H1 (cell line): ENCODE measurements around the gene TPRG1L. TPM values are rescaled to one million over a fixed set of nuclear protein-coding genes. Genes with fewer than 3 reads are reported as not detected.
A peak's percentile ranks its signal among the peaks of the same experiment; 100 is the strongest.

Experiments
- CTCF ChIA-PET: fragments of 300-600 bp; sonication (Branson Sonifier 250); formaldehyde crosslinking; loops from one replicate; lab custom pipeline; 2021; ENCODE audit not compliant: partially characterized antibody; lab: Charles Lee
- POLR2A ChIA-PET: fragments of 300-600 bp; sonication (Branson Sonifier 250); formaldehyde crosslinking; loops from one replicate; lab custom pipeline; 2021; ENCODE audit warnings: inconsistent platforms; ENCODE audit not compliant: partially characterized antibody; lab: Charles Lee
- DNase-seq, 2 experiments: peaks; one replicate each; pipeline versions ENCODE4 v3.0.0 to v3.0.0-alpha.2; 2010 to 2022; ENCODE audit warnings: low spot score in 2 of 2, low read depth in 1 of 2, mixed read lengths in 1 of 2
- FAIRE-seq: peaks from 2 replicates; lab custom pipeline; 2011; peaks lifted over from hg19 to GRCh38; lab: Jason Lieb, UNC
- H2AFZ ChIP-seq: 2 replicates; pipeline ENCODE4 v1.8.1; 2012; ENCODE audit warnings: low read length, inconsistent platforms
- H2AK5ac ChIP-seq: 2 replicates; pipeline ENCODE4 v1.6.1; 2013; ENCODE audit warnings: low read depth, low read length
- H2BK120ac ChIP-seq: replicated peaks from 2 replicates; pipeline ENCODE3; 2013; ENCODE audit warnings: low read depth, low read length, inconsistent platforms
- H2BK12ac ChIP-seq: 2 replicates; pipeline ENCODE4 v1.6.1; 2013; ENCODE audit warnings: low read depth, low read length
- H2BK15ac ChIP-seq: 2 replicates; pipeline ENCODE4 v1.6.1; 2013; ENCODE audit warnings: low read length
- H2BK20ac ChIP-seq: 2 replicates; pipeline ENCODE4 v1.6.1; 2013; ENCODE audit warnings: low read length
- H2BK5ac ChIP-seq: 2 replicates; pipeline ENCODE4 v1.6.1; 2013; ENCODE audit warnings: low read depth, low read length
- H3K14ac ChIP-seq: 2 replicates; pipeline ENCODE4 v1.6.1; 2013; ENCODE audit warnings: inconsistent platforms; ENCODE audit not compliant: insufficient read length
- H3K18ac ChIP-seq: 2 replicates; pipeline ENCODE4 v1.6.1; 2013; ENCODE audit warnings: low read length; ENCODE audit errors: extremely low read depth
- H3K23ac ChIP-seq: 2 replicates; pipeline ENCODE4 v1.6.1; 2013; ENCODE audit warnings: inconsistent platforms; ENCODE audit not compliant: insufficient read length
- H3K23me2 ChIP-seq: 2 replicates; pipeline ENCODE4 v1.6.1; 2013; ENCODE audit warnings: low read depth, low read length
- H3K27ac ChIP-seq: 2 replicates; pipeline ENCODE4 v1.6.1; 2011; ENCODE audit warnings: low read depth, low read length, inconsistent platforms
- H3K27me3 ChIP-seq, 4 experiments: replicated peaks in 1 of 4; 1 replicate in 1 of 4; 2 replicates in 3 of 4; pipeline versions ENCODE4 v1.6.1 to v1.8.1; 2011 to 2013; ENCODE audit warnings: low read length in 3 of 4, mild to moderate bottlenecking in 3 of 4, inconsistent platforms in 2 of 4, mixed read lengths in 2 of 4, moderate library complexity in 1 of 4; ENCODE audit not compliant: control insufficient read depth in 3 of 4, insufficient read depth in 3 of 4; ENCODE audit errors: extremely low read depth in 1 of 4
- H3K36me3 ChIP-seq, 4 experiments: 2 replicates each; pipeline versions ENCODE4 v1.6.1 to v1.8.1; 2011 to 2013; ENCODE audit warnings: mild to moderate bottlenecking in 4 of 4, low read length in 3 of 4, moderate library complexity in 2 of 4, control low read depth in 1 of 4, inconsistent platforms in 1 of 4; ENCODE audit not compliant: insufficient read depth in 4 of 4, control insufficient read depth in 2 of 4
- H3K4ac ChIP-seq: replicated peaks from 2 replicates; pipeline ENCODE3; 2013; ENCODE audit warnings: low read length, low read depth, mixed read lengths, inconsistent platforms; ENCODE audit not compliant: insufficient read length
- H3K4me1 ChIP-seq, 4 experiments: replicated peaks in 1 of 4; 1 replicate in 1 of 4; 2 replicates in 3 of 4; pipeline versions ENCODE4 v1.6.1 to v1.8.1; 2011 to 2013; ENCODE audit warnings: low read length in 3 of 4, inconsistent platforms in 2 of 4, mixed read lengths in 1 of 4; ENCODE audit not compliant: insufficient read depth in 4 of 4, control insufficient read depth in 3 of 4
- H3K4me2 ChIP-seq, 2 experiments: 2 replicates each; pipeline versions ENCODE4 v1.6.1 to v1.8.1; 2011 to 2013; ENCODE audit warnings: low read depth in 2 of 2, low read length in 2 of 2, control low read depth in 1 of 2, inconsistent platforms in 1 of 2, mild to moderate bottlenecking in 1 of 2; ENCODE audit not compliant: insufficient read depth in 1 of 2
- H3K4me3 ChIP-seq, 4 experiments: fragments of 200-600, 300-600 bp in 1 of 4; sonication (generic), shearing (Covaris generic), sonication (Bioruptor Twin) in 1 of 4; 2 replicates each; pipeline versions ENCODE4 v1.5.1 to v1.8.1; 2011 to 2016; ENCODE audit warnings: low read length in 4 of 4, low read depth in 3 of 4, control low read depth in 2 of 4, inconsistent platforms in 2 of 4, mild to moderate bottlenecking in 2 of 4, mixed read lengths in 1 of 4, moderate library complexity in 1 of 4; ENCODE audit not compliant: insufficient read depth in 2 of 4; ENCODE audit errors: extremely low read depth in 1 of 4
- H3K56ac ChIP-seq: replicated peaks from 2 replicates; pipeline ENCODE3; 2013; ENCODE audit warnings: low read depth, mild to moderate bottlenecking, mixed read lengths, low read length, inconsistent platforms; ENCODE audit not compliant: insufficient read length
- H3K79me1 ChIP-seq: 2 replicates; pipeline ENCODE4 v1.6.1; 2013; ENCODE audit warnings: low read depth, low read length, control low read depth
- H3K79me2 ChIP-seq, 2 experiments: 2 replicates each; pipeline versions ENCODE4 v1.6.1 to v1.8.1; 2012 to 2013; ENCODE audit warnings: low read length in 2 of 2, mild to moderate bottlenecking in 2 of 2, inconsistent platforms in 1 of 2; ENCODE audit not compliant: insufficient read depth in 2 of 2, control insufficient read depth in 1 of 2
- H3K9ac ChIP-seq, 4 experiments: replicated peaks in 1 of 4; 1 replicate in 1 of 4; 2 replicates in 3 of 4; pipeline versions ENCODE4 v1.6.1 to v1.8.1; 2011 to 2013; ENCODE audit warnings: low read depth in 3 of 4, low read length in 3 of 4, control low read depth in 2 of 4, mild to moderate bottlenecking in 2 of 4, moderate library complexity in 2 of 4, inconsistent platforms in 1 of 4; ENCODE audit errors: extremely low read depth in 1 of 4
- H3K9me3 ChIP-seq, 2 experiments: 2 replicates each; pipeline versions ENCODE4 v1.6.1 to v1.8.1; 2012 to 2013; ENCODE audit warnings: mild to moderate bottlenecking in 2 of 2, moderate library complexity in 2 of 2, control low read depth in 1 of 2, inconsistent platforms in 1 of 2, low read depth in 1 of 2, low read length in 1 of 2, mixed read lengths in 1 of 2; ENCODE audit not compliant: insufficient read depth in 2 of 2
- H4K20me1 ChIP-seq, 2 experiments: replicated peaks in 1 of 2; 2 replicates each; pipeline versions ENCODE3 to v1.8.1; 2011 to 2013; ENCODE audit warnings: inconsistent platforms in 2 of 2, low read length in 2 of 2, mild to moderate bottlenecking in 1 of 2; ENCODE audit not compliant: insufficient read depth in 2 of 2, control insufficient read depth in 1 of 2
- H4K5ac ChIP-seq: 2 replicates; pipeline ENCODE4 v1.6.1; 2013; ENCODE audit warnings: low read length, low read depth, mixed read lengths, inconsistent platforms; ENCODE audit not compliant: insufficient read length
- H4K8ac ChIP-seq: 2 replicates; pipeline ENCODE4 v1.8.0; 2013; ENCODE audit warnings: mild to moderate bottlenecking, moderate library complexity, low read length, inconsistent platforms; ENCODE audit not compliant: insufficient read depth; ENCODE audit errors: extremely low read depth
- H4K91ac ChIP-seq: replicated peaks from 2 replicates; pipeline ENCODE3; 2013; ENCODE audit warnings: low read length, mixed read lengths, inconsistent platforms; ENCODE audit not compliant: insufficient read length
- ASH2L ChIP-seq: fragments of 200-600, 300-600 bp; sonication (generic); IDR thresholded peaks from one replicate; pipeline ENCODE4 v1.7.1; 2017; ENCODE audit warnings: low read length
- CEBPB ChIP-seq: IDR thresholded peaks from 2 replicates; pipeline ENCODE4 v1.6.1; 2012; ENCODE audit warnings: low read depth, low read length
- EGR1 ChIP-seq: IDR thresholded peaks from 2 replicates; pipeline ENCODE4 v1.6.1; 2011; ENCODE audit warnings: low read depth, low read length, borderline replicate concordance
- MAFK ChIP-seq: IDR thresholded peaks from 2 replicates; pipeline ENCODE4 v1.6.1; 2012; ENCODE audit warnings: low read depth, mild to moderate bottlenecking, improper control_type of control experiment, low read length
- RBBP5 ChIP-seq: IDR thresholded peaks from 2 replicates; pipeline ENCODE4 v1.7.1; 2012; ENCODE audit warnings: low read depth, mild to moderate bottlenecking, inconsistent platforms, low read length, moderate library complexity, borderline replicate concordance
- SAP30 ChIP-seq: fragments of 300-600 bp; sonication (generic); IDR thresholded peaks from 2 replicates; pipeline ENCODE4 v1.7.1; 2012; ENCODE audit warnings: low read length, moderate library complexity, mild to moderate bottlenecking, inconsistent platforms; ENCODE audit not compliant: insufficient read depth, insufficient replicate concordance
- WGBS, 2 experiments: shearing (Covaris generic) in 1 of 2; methylation state at CpG; one replicate each; pipeline versions ENCODE4 v1.1.6 to v1.1.7; 2013 to 2015; ENCODE audit warnings: low lambda C conversion rate in 2 of 2, mixed read lengths in 2 of 2, inconsistent platforms in 1 of 2, low coverage in 1 of 2, missing lambda C conversion rate in 1 of 2; ENCODE audit not compliant: insufficient replicate concordance in 2 of 2, insufficient coverage in 1 of 2, insufficient read length in 1 of 2; ENCODE audit errors: extremely low coverage in 1 of 2, missing lambda C conversion rate in 1 of 2; 5-methylcytosine and 5-hydroxymethylcytosine counted together
- polyA plus RNA-seq, 7 experiments: library from polyadenylated mRNA; depleted of rRNA in 3 of 7; stranded (reverse) in 5 of 7; unstranded in 2 of 7; fragments of >200 nt in 5 of 7; fragments of 200-250 nt in 2 of 7; gene quantifications; 1 replicate in 5 of 7; 2 replicates in 1 of 7; 4 replicates in 1 of 7; pipeline versions ENCODE4 v1.2.1 to v1.2.3, GENCODE V29; 2011 to 2013; ENCODE audit warnings: missing spikeins in 2 of 7, mixed read lengths in 2 of 7
- total RNA-seq: library from RNA; stranded (reverse); fragmentation: NEBNext Ultra II Directional; extraction: Animal tissue kit (Norgen Biotek cat#: 25700); gene quantifications from 2 replicates; pipeline ENCODE4 v1.2.1, GENCODE V29; 2021

TPRG1L gene
- total and polyA plus RNA-seq, 2 of the 8 experiments (the other 6 are each of a cell fraction or from before 2014, with no cell fraction given): 21.7 to 22.3 TPM

- no peak for FAIRE-seq
- H2AK5ac ChIP-seq: no peak within 1 kb of the TSS
- peaks cover 0 to 9% (median 5%) of the 10 kb centered on the region in 4 experiments; a peak in 2 of 8 replicates for H3K36me3 ChIP-seq
- H4K5ac ChIP-seq: no peak within 1 kb of the TSS
- TF ChIP-seq EGR1 (peak; percentile 88), RBBP5 (0 out of 2 replicates have a peak, but pooled peaks have one; percentile 37), ASH2L (peak; percentile 5), SAP30 (no peak), MAFK (no peak), CEBPB (no peak)
- TF ChIP-seq, all 59 proteins: peak for 3
- no peak within 1 kb of the TSS for H3K27ac ChIP-seq
- WGBS, 2 experiments: 2% methylated on average over 35 of the region's 80 CpGs; no CpG with 5 or more reads in 1 of the 2 experiments
- POLR2A ChIA-PET: interaction anchor here (1.3 kb wide), 1 partner anchor 265 kb away, joined by 3 read pairs; no protein-coding TSS in a partner anchor
- no peak within 1 kb of the TSS for H2BK120ac ChIP-seq
- H2BK20ac ChIP-seq: no peak within 1 kb of the TSS
- H3K14ac ChIP-seq: no peak within 1 kb of the TSS
- peaks cover 0 to 21% (median 3%) of the 10 kb centered on the region in 4 experiments; a peak in 5 of 7 replicates for H3K4me1 ChIP-seq
- H4K91ac ChIP-seq: no peak within 1 kb of the TSS
- CTCF ChIA-PET: interaction anchor here (1.4 to 2.5 kb wide), 5 partner anchors 10 to 134 kb away, joined by 3 to 16 read pairs (median 7); no protein-coding TSS in a partner anchor
- H2BK5ac ChIP-seq: no peak within 1 kb of the TSS
- no peak within 1 kb of the TSS for H3K56ac ChIP-seq
- no peak within 1 kb of the TSS for H3K23ac ChIP-seq
- H3K79me2 ChIP-seq: peaks cover 0 to 9% of the 10 kb centered on the region in 2 experiments; a peak in 1 of 4 replicates
- H4K20me1 ChIP-seq: peaks cover 0 to 4% of the 10 kb centered on the region in 2 experiments
- H4K8ac ChIP-seq: 0 out of 2 replicates have a peak within 1 kb of the TSS, but pooled peaks have one; percentile 15
- peaks cover 3% of the 10 kb centered on the region; the same call in 1 of the 2 replicates for H3K79me1 ChIP-seq
- H3K9me3 ChIP-seq: no peaks in the 10 kb centered on the region
- H2AFZ ChIP-seq: no peak within 1 kb of the TSS; the same call in 1 of the 2 replicates
- peak within 1 kb of the TSS; percentile 51 to 97 (median 58) for H3K4me3 ChIP-seq
- 0 out of 2 replicates have a peak within 1 kb of the TSS, but pooled peaks have one; percentile 5 for H2BK15ac ChIP-seq
- no peak within 1 kb of the TSS for H3K4ac ChIP-seq
- no peak within 1 kb of the TSS; the same call in 1 of the 2 replicates for H3K18ac ChIP-seq
- H3K9ac ChIP-seq: peak within 1 kb of the TSS in 1 of 4 experiments; percentile 44; a peak in 1 of 7 replicates
- H3K4me2 ChIP-seq: peak within 1 kb of the TSS; percentile 77 to 81
- H3K27me3 ChIP-seq: peaks cover 46 to 68% (median 63%) of the 10 kb centered on the region in 4 experiments
- H3K23me2 ChIP-seq: peaks cover 20% of the 10 kb centered on the region; the same call in 1 of the 2 replicates
- peak within 1 kb of the TSS; percentile 68; the same call in 1 of the 2 replicates for H2BK12ac ChIP-seq
- peak in 1 of 2 experiments; percentile 73 for DNase-seq
Measured at GRCh38 chr1:3651930-3652547, 27.2 kb downstream of the TPRG1L start, which contains the start of gene TP73. TP73 (plus strand) TSS chr1:3652516; CDS start chr1:3682366, 29,850 bp downstream.
